ENCODE data around the gene KCNQ5.

The KCNQ5 gene

GRCh38 chr6:72639920-72640614 is 18.2 kb downstream of the KCNQ5 start:
- DNase-seq (ENCODE audit: low read depth): no peak

- DNase-seq (ENCODE audit: low read depth): no peak
Measured at GRCh38 chr6:72640615-72640930, 18.7 kb downstream of the KCNQ5 start.

- DNase-seq (ENCODE audit: low read depth): no peak
Measured at GRCh38 chr6:72642435-72642834, 20.6 kb downstream of the KCNQ5 start.

- no peak for DNase-seq (ENCODE audit: low read depth)
Measured at GRCh38 chr6:72643214-72643613, 21.4 kb downstream of the KCNQ5 start.

- no peak for DNase-seq (ENCODE audit: low read depth)
Measured at GRCh38 chr6:72646604-72647485, 25.0 kb downstream of the KCNQ5 start.

GRCh38 chr6:72647489-72647888 is 25.6 kb downstream of the KCNQ5 start:
- no peak for DNase-seq (ENCODE audit: low read depth)

- peak; percentile 60 for DNase-seq (ENCODE audit: low read depth)
Measured at GRCh38 chr6:72649032-72649984, 27.4 kb downstream of the KCNQ5 start.

GRCh38 chr6:72650081-72650745 is 28.3 kb downstream of the KCNQ5 start:
- no peak for DNase-seq (ENCODE audit: low read depth)

GRCh38 chr6:72651174-72651573 is 29.3 kb downstream of the KCNQ5 start:
- DNase-seq (ENCODE audit: low read depth): no peak

- no peak for DNase-seq (ENCODE audit: low read depth)
Measured at GRCh38 chr6:72651967-72652956, 30.4 kb downstream of the KCNQ5 start.

GRCh38 chr6:72653026-72653425 is 31.2 kb downstream of the KCNQ5 start:
- DNase-seq (ENCODE audit: low read depth): no peak

- DNase-seq (ENCODE audit: low read depth): no peak
Measured at GRCh38 chr6:72654071-72654621, 32.3 kb downstream of the KCNQ5 start.

- DNase-seq (ENCODE audit: low read depth): no peak
Measured at GRCh38 chr6:72657407-72658197, 35.7 kb downstream of the KCNQ5 start.

- DNase-seq (ENCODE audit: low read depth): no peak
Measured at GRCh38 chr6:72659754-72660153, 37.9 kb downstream of the KCNQ5 start.

- DNase-seq (ENCODE audit: low read depth): no peak
Measured at GRCh38 chr6:72661411-72661810, 39.5 kb downstream of the KCNQ5 start.

GRCh38 chr6:72665599-72665998 is 43.7 kb downstream of the KCNQ5 start:
- DNase-seq (ENCODE audit: low read depth): no peak

- DNase-seq (ENCODE audit: low read depth): no peak
Measured at GRCh38 chr6:72669324-72669723, 47.5 kb downstream of the KCNQ5 start.

- no peak for DNase-seq (ENCODE audit: low read depth)
Measured at GRCh38 chr6:72672906-72673305, 51.0 kb downstream of the KCNQ5 start.

GRCh38 chr6:72674842-72675241 is 53.0 kb downstream of the KCNQ5 start:
- no peak for DNase-seq (ENCODE audit: low read depth)

Data from HS-27A (cell line).